C1 segment of cervical spinal cord (tissue), 14 donors: ENCODE data around the gene TPRG1L.
"Not testable (repeated sequence)": the region's sequence is repeated elsewhere in the genome, so short reads cannot be mapped to it uniquely, and the experiment has no call there.

ENCODE experiments used
- DNase-seq, 14 donors: peaks; one replicate each; lab custom pipeline; 2025; lab: John Stamatoyannopoulos, UW

The TPRG1L gene

DNA sequence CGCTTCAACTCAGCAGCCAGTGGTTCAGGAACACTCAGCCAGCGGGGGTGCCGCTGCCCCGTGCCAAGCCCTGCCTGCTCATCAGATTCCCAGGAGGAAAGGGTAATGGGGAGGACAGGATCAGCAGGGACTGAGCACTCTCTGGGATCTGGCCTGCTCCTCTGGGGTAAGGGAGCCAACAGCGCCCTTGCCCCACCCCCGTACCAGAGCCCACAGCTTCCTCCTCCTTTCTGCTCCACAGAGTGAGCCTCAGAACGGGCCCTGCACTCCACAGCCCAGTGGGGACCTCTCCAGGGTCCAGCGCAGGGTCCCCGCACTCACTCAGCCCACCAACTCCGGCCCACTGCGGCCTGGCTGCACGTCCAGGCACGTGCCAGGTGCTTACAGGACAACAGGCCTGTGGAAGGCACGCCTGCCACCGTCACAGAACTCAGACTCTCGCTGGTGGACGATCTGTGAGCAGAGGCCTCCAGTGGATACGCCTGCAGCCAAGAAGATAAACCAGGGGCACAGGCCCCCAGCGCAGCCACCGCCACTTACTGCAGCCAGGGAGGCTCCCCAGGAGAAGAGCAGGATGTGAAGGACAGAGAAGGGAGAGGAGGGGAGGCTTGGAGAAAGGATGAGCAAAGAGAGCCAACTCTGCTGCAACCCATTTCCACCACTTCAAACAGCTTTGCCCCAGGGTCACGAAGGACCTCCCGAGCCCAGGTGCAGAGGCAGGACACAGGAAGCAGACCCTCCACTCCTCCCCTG, 15.6 kb upstream of the TPRG1L start:
- peak in 1 of 14 donors; percentile 12 for DNase-seq

DNA sequence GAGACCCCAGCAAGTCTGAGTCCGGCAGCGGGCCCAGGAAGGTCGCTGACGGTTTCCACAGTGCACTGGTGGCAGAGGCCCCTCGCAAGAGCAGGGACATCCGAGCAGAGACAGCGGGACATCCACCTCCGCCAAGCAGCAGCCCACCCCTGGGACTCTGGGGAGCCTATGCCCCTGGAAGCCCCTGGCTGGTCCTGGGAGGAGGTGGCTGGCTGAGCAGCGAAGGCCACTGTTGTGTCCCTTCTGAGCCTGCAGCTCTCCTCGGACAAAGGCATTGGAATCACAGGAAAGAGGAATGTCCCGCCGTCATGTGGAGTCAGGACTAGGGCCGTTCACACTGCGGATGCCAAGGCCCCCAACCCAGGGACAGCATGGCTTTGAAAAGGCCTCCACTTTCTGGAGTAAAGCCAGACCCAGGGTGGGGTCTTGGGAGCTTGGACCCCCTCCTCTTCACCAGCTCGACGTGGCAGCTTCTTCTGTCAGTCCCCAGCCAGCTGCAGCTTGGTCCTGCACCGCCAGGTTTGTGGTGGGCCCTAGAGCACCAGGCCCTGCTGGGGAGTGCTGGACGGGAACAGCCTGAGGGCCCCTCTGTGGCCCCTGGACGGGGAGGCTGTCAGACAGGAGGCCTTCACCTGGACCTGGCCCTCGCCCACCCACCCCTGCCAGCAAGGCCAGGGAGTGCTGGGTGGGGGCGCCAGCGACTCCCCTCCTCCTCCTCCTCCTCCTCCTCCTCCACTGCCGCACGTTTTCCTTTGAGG, 14.9 kb upstream of the TPRG1L start:
- no peak for DNase-seq

DNA sequence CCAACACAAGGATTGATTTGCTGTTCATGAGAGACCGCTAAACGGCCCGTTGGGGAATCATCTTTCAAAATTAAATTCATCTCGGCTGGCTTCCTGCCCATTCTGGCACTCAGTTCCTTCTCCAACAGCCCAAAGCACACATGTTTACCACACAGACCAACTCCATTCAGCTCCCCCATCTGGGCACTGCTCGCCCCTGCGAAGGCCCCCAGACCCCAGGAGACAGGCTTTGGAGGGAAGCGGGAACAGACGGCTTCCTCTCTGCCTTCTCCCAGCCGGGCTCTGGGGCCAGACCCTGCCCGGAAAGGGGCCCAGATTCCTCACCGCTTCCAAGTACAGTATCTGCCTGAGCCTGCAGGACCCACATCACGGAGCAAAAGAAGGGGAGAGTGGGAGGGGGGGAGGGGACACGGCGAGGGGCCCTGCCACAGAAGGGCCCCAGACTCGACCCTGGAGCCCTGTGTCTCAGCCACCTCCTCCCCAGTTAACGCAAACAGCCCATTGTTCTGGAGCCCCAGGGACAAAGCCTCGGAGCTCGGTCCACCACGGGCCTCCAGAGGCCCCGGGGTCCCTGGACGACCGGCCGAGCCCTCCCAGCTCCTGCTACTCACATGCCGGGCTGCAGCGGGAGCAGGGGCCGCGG, 14.2 kb upstream of the TPRG1L start:
- DNase-seq = no peak

DNA sequence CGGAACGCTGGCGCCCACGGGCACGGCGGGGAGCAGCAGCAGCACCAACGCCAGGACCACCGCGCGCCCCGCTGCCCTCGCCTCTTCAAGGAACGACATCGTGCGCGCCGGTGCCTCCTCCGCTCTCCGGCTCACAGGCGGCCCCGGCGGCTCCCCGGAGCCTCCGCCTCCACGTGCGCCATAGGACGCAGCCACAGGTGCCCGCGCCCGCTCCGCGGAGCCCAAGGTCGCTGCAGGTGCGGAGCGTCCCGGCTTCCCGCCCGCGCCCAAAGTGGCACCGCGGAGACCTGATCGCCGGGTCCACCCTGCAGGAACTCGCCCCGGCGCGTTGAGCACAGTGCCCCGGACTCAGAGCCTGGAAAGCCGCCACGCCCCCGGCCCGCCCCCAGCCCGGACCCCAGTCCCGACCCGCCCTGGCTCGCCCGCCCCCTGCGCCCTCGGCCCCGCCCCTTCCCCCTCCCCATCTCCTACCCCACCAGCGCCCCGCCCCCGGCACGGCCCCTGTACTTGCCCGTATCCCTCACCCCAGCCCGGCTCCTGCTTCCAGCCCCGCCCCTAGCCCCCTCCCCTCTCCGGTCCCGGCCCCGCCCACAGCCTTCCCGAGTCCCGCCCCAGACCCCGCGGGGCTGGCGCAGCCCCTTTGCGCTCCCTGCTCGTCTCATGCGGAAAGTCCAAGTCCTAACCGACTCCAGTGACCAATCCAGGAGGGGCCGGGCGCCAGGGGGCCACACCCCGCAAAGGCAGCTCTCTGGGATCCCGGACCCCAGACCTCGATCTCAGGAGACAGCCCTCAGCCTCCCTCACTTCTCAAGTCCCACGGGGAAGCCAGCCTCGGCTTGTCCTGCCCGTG, 13.4 kb upstream of the TPRG1L start, which contains the start of gene MEGF6:
Gene MEGF6, minus strand, starts transcription at position 339 of the 850 bp plus-strand sequence. Its CDS starts 240 bp downstream, at position 99.
- peak in 1 of 14 donors; percentile 34 for DNase-seq

DNA sequence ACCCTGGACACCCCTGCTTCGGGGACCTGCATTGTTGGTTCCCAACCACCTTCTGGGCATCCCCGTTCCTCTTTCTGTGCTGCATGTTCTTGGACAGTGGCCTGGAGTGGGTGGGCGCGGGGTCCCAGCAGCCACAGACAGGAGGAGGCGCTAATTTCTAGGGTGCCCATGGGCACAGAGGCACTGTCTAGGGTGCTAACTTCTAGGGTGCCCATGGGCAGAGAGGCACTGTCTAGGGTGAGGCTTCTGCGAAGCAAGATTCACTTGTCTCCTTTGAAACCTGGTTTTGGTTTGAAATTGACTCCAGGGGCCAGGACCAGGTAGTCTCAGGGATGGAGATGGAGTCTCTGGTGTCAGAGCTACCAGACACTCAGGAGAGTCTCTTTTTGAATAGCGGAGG, 12.7 kb upstream of the TPRG1L start:
- no peak for DNase-seq

DNA sequence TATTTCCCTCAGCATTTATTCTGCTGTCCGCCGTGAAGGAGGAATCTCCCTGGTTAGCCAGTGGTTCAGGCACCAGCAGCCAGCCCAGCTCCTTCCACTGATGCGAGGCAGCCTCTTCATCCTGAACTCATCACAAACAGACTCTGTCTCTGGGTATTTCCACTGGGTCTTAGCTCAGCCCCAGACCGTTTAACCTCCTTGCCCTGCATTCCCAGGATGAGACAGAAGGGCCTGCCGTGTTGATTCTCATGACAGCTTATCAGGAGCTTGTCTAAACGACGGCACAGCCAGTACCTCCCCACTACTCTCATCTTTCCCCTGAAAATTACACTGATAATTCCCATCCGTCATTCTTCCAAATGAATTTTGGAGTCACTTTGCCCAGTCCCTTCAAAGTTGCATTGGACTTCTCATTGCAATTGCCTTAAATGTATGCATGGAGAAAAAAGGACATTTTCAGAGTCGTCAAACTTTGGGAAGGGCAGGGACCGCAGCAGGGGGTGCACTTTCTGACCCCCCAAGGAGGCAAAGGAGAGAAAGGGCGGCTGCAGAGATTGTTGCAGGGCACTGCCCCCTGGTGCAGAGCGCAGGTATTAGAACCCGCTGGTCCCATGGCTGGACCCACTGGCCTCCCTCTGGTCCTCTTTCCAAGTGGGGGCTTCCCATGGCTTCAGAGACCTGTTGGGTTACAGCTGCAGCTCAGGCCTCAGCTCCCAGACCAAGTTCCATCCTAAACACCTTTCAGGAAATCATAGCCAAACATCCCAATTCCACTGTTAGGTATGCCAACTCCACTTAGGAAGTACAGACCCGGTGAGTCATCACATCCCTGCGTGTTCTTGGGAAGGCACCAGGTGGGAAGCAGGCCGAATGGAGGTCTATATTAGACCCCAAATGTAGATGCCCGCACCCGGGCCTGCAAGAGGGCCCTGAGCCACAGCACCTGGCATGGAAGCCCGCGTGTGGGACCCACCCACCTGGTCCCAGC, 9.8 kb upstream of the TPRG1L start:
- no peak for DNase-seq

DNA sequence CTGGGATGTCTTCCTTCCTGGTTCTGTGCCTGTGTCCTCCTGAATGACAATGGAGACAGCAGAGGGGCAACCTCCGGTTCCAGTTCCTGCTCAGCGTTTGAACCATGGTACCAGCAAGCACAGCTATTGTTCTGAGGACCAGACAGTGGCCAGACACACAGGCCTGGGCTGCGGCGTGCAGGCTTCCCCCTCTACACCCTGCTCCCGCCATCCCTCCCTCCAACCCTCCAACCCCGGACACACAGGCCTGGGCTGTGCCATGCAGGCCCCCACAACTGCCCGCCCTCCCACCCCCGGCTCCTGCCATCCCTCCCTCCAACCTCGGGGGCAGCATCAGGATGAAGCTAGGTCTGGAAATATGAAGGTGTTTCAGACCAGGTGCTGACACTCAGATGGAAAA, 8.0 kb upstream of the TPRG1L start:
- DNase-seq = no peak

DNA sequence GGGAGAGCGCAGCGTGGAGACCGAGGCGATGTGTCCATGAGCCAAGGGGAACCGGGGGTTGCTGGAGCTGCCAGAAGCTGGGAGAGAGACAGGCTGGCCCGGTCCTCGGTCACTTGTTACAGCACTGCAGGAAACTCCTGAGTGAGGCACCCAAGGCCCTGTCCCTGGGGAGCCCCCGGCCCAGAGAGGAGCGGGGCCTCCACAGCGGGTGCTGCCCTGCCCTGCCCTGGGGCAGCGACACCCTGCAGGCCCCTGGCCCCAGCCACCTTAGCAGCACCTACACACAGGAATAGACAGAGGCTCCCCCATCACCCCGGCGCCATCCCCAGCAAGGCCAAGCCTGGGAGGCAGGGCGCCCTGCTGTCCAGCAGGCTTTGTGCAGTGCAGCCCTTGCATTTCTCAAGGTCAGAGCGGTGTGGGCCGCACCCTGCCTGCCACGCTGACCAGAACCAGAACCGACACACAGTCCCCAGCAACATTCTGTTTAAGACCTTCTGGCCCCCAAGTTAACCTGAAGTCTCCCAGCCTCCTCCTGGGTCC, 6.9 kb upstream of the TPRG1L start:
- no peak for DNase-seq

DNA sequence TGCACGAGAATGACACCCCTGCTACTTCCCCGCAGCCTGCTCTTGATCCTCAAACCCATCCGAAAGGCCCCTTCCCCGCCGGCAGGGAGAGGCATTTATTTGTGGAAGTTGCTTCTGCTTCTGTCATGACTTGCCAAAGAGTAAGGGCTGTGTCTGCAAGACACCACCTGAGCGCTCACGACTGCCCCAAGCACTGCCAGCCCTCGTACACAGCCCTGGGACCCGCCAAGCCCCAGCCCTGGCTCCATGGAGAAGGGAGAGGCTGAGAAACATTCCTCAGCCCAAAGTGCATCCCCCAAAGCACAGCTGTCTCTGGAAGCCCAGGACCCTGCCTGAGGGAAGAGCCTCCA, 6.3 kb upstream of the TPRG1L start:
- DNase-seq = no peak

DNA sequence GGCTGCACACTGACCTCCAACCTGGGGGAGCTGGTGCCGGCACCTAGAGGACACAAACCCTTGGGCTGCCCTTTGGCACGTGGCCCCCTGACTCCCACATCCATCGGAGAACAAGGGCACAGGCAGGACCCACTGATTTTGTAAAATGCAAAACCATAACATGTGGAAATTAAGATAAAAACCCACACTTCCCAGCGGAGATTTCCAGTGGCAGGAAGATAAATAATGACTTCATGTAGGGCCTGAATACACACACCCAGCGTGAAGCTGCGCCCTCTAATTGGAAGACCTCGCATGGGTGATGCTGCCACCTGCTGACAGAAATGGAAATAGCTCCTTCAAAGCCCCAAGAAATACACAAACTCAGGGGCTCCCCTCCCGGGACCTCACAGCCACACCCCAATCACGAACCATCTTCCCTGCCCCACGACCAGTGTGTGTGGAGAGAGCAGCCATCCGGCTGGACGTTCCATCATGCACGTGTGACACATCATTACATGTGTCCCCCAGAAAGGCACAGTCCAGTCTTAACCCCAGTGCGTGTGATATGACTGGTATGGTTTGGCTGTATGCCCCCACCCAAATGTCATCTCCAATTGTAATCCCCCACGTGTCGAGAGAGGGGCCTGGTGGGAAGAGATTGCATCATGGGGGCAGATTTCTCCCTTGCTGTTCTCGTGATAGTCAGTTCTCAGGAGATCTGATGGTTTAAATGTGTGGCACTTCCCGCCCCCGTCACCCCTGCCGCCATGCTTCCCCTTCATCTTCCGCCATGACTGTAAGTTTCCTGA, 5.7 kb upstream of the TPRG1L start:
- DNase-seq = peak in 12 of 14 donors; percentile 16 to 62 (median 32)

DNA sequence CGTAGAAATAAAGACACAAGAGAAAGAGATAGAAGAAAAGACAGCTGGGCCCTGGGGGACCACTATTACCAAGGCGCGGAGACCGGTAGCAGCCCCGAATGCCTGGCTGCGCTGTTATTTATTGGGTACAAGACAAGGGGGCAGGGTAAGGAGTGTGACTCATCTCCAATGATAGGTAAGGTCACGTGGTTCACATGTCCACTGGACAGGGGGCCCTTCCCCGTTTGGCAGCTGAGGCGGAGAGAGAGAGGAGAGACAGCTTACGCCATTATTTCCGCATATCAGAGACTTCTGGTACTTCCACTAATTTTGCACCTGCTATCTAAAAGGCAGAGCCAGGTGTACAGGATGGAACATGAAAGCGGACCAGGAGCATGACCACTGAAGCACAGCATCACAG, 4.1 kb upstream of the TPRG1L start:
- no peak for DNase-seq

DNA sequence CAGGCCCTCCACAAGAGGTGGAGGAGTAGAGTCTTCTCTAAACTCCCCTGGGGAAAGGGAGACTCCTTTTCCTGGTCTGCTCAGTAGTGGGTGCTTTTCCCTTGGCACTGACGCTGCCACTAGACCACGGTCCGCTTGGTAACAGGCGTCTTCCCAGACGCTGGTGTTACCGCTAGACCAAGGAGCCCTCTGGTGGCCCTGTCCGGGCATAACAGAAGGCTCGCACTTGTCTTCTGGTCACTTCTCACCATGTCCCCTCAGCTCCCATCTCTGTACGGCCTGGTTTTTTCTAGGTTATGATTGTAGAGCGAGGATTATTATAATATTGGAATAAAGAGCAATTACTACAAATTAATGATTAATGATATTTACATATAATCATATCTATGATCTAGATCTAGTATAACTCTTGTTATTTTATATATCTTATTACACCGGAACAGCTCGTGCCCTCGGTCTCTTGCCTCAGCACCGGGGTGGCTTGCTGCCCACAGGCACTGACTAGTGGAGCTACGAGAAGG, 3.6 kb upstream of the TPRG1L start:
- peak in 6 of 14 donors; percentile 9 to 57 (median 17) for DNase-seq

DNA sequence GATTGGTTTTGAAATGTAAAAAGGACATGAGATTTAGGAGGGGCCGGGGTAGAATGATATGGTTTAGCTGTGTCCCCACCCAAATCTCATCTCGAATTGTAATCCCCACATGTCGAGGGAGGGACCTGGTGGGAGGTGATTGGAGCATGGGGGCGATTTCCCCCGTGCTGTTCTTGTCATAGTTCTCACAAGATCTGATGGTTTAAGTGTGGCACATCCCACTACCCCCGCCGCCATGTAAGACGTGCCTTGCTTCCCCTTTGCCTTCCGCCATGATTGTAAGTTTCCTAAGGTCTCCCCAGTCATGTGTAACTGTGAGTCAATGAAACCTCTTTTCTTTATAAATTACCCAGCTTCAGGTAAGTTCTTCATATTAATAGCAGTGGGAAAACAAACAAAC, 2.7 kb upstream of the TPRG1L start:
- DNase-seq = not testable (repeated sequence)

DNA sequence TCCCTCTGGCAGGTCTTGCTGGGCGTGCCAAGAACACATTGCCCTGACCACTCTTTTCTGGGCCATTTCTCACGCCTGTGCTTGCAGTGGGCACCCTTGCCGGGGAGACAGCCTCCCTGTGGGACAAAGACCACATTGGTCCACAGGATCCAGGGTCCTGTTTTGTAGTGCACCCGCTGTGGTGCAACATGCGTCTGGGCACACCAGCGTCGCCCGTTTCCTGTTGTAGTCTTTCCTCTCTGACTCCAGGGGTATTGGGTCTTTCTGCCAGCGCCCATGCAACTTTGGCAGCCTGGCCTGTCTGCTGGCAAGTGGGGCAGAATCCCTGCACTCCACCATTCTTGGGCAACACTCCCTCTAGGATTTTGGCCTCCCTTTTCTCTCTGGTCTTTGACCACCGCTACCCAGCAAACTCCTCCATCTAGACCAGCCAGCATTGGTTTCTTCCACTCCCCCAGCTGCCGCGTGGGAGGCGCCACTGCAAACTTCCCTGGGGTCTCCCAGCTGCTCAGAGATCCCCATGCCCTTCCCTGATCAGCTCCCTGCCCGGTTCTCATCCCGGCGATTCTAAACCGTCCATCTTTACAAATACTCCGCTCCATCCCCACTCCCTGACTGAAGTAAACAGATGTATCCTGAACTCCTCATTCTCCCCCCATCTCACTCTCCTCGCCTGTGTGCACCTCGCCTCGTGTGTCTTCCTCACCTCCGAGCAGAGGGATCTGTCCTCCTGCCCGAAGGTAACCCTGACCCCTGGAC, 1.2 kb upstream of the TPRG1L start:
- no peak for DNase-seq

DNA sequence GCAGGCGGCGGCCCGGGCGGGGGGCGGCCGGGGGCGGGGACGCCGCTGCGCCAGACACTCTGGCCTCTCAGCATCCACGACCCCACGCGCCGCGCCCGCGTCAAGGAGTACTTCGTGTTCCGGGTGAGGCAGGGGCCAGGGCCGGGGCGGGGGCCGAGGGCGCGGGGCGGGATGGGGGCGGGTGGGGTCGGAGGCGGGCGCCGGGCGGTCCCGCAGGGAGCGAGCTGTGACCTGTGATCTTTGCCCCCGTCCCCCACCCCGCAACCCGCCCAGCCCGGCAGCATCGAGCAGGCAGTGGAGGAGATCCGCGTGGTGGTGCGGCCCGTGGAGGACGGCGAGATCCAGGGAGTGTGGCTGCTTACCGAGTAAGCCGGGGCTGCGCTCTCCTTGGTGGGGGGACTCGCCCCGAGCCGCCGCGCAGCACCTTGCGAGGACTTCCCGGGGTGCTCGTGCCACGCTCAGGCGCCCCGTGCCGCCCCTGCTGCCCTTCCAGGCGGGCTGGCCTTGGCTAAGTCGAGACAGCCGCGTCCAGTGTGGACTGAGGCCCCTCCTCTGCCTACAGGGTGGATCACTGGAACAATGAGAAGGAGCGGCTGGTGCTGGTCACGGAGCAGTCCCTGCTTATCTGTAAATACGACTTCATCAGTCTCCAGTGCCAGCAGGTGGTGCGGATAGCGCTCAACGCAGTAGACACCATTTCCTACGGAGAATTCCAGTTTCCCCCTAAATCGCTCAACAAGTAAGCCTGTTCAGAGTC, 514 bp downstream of the TPRG1L start:
- peak in 1 of 14 donors; percentile 25 for DNase-seq

DNA sequence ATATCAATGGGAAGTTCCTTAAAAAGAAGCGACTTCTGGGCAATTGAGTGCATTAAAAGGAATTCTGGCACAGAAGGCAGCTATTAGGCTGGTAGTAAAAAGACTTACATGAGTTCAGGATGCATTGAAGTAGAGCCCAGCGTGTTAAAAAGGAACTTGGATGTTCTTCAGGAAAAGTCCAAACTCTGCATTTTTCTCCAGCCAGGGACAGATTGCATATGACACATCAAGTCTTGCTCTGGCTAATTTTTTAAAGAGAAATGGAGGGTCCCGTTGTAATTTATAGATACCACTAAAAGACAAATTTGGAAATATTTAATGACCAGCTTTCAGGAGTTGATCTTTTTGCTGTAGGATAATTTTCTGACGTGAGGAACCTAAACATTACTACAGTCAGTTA, 1.2 kb downstream of the TPRG1L start:
- DNase-seq = no peak

DNA sequence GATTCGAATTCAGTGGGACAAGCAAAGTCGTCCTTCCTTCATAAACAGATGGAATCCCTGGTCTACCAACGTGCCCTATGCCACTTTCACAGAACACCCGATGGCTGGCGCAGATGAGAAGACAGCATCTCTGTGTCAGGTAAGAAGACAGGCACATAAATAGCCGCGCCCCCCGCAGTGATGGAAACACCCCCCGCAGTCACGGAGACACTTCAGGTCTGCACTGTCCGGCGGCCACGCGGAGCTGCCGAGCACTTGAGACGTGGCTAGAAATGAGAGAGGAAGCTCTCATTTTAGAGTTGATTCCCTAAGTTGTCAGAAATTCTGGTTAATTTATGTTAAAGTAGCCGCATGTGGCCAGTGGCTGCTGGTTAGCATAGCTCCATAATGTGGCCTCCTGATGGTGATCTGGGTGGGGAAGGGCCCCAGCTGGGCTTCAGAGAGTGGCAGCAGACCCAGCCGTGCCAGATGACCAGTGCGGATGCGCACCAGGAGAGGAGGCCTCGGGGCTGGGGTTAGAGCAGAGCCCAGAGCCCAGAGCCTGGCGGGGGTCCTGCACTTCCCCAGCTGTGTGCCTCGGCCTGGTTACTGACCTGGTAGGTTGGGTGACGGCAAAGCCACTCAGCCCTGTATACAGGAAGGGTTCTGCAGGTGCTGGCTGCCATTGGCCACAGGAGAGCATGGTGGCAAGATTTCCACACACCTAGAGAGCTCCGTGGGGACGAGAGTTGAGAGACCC, 2.9 kb downstream of the TPRG1L start:
- no peak for DNase-seq
